ENCODE results near the gene RPL10A.

RPL10A gene

DNA sequence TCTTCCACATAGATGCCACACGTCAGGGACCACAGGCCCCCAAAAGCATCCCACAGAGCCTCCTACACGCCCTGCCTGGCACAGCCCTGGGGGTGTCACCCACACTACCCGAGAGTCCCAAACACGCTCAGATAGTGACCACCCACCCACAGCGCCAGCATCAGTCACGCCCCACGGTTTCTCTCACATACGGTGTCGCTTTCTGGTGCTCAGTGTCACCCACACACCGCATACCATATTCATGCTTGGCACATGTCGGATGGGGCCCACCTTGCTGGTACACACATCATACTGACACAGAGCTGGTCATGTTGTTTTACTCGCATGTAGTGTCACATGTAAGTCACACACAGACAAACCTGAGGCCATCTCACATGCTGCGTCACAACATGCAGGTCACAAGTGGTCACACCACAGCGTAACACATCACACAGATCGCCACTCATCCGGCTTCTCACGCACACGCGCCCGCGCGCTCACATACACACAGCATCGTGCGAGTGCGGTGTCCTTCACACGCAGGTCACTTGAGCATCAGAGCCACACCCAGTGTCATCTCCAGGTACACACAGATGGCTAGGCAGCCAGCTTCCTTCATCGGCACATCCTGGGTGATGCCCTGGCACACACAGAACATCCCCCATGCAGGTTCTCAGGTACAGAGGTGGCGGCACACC, 25.2 kb downstream of the RPL10A start:
- no peak for DNase-seq

DNA sequence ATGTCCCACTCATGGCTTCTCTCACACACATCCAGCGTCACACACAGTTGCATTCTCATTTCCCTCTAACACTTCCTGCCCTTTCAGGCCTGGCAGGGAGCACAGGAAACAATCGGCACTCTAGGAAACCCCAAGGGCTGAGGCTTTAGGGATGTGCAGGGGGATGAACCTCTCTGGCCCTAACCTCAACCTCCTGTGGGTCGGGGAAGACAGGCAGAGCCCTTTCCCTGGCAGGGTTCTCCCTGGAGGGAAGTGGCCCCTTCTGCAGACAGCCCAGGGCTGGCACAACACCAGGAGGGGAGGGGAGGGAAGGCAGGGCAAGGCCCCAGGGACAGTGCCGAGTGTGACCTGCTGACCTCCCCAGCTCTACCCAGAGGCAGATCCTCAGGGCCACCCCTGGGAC, 26.0 kb downstream of the RPL10A start:
- DNase-seq = no peak

DNA sequence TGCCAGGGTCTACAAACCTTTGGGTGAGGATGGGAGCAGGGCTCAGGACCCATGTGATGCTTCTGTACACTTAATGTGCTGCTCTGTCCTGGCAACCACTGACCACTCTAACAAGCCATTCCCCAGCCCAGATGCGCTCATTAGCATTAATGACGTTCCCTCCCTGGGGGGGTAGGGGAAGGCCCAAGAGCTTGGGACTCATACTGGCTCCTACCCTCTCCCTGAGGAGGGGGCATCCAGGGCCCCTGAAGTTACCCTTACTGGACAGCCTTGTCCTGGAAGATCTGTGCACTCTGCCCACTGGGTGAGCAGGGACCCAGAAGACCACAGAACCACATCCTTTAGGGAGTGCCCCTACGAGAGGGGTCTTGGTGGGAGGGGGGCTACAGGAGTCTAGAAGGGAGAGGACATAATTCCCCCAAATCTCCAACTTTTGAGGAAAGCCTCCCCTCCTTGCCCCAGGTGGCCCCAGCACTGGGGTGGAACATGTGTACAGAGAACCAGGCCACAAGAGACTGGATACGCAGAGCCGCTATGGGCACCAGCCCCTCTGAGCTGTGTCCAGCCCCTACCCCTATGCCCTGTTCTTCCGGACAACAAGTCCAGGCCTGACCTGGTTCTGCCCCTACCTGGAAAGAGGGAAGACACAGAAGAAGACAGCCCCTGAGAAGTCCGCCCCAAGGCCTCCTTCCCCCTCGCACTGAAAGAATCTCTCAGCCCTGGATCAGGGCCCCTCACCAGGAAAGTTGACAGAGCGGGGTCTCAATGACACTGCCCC, 27.2 kb downstream of the RPL10A start:
- no peak for DNase-seq

DNA sequence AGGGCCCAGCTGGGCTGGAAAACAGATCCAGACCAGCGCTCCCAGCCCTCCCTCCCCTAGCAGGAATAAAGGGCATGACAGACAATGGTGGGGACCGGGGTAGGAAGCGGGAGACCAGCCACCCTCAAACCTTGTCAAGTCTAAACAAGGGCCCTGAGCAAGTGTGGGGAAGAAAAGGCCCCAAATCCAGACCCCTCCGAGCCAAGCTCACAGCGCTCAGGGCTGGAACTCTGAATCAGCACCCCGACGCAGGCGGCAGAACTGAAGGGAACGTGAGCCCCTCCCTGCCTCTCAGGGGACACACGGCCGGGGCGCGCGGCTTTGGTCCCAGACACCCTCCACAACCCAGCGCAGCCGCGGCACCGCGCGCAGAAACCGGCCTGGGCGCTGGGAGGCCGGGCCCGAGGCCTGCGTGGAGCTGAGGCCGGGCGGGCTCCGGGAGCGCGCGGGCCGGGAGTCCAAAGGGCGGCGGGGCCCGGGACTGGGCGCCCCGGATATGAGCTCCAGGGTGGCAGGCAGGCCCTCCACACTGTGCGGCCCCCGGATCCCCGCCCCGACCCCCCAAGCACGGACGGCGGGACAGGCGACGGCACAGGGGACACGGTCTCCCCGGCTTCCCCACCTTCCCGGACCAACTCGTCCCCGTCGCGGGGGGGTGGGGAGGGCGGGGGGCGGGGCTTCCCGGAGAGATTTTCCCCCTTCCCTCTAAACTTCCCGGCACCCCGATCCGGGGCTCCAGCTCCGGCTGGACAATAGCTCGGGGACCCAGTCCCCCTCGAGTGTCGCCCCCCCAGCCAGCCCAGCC, 28.0 kb downstream of the RPL10A start:
- no peak for DNase-seq

DNA sequence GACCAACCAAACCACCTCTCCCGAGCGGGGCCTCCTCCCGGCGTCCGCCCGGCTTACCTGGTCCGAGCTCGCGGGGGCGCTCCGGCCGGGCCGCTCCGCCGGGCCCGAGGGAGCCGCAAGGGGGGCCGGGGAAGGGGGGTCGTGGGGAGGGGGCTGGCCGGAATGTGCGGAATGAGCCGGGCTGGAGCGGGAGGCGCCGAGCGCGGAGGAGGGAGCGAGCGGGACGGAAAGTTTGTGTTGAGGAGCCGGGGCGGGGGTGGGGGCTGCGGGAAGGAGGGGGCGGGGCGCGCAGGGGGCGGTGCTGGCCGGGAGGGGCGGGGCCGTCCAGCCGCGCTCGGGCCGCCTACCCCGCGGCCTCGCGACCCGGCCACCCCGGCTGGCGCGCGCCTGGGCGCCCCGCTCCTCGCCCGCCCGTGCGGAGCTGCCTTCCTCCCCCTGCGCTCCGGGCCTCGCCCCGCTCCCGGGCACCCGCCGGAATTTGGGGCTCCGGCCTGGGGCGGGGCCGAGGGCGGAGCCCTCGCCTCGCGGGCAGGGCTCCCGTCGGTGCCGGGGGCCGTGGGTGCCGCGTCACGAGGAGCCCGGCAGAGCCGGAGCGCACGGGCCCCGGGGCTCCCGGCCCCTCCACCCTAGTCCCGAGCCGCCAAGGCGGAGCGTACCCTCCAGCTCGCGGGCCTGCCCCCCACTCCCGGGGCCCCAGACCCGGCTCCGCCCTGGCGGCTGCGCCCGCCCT, 28.8 kb downstream of the RPL10A start, which contains the start of gene TEAD3:
Gene TEAD3, minus strand, starts transcription at position 239 of the 730 bp plus-strand sequence.
- peak; percentile 89 for DNase-seq

DNA sequence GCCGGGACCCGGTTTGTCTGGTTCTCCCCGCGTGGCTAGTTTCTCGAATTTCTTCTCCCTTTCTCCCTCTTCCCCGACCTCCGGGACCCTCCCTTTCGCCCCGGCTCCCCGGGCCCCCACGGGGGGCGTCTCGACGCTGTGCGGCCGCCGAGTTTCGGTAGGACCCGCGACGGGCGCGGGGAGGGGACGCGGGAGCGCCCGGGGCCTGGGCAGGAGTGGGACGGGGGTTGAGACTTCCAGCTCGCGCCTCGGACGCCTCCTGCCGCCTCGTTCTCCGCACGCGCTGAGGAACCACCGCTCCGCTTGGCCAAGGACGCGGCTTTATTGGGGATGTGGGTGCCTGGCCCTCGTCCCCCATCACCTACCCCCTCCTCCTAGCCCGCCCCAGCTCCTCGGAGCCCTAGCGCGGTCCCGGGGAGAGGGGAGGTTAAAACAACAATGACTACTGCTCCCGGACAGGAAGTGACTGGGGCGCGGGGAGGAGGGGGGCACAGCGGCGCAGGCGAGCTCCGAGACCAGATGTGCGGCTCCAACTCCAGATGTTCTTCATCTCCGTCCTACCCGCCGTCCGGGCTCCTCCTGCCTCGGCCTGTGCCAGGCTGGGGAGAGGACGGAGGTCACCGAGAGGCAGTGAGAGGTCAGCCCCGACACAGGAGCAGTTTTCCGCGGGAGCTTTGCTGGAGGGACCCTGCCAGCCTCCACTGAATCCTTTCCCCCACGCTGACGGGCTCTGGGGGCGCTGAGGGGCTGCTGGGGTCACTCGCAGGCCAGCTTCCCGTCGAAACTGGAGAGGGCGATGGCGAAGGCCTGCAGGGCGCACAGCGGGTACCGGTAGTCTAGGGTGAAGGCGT, 29.6 kb downstream of the RPL10A start:
- peak; percentile 91 for DNase-seq

DNA sequence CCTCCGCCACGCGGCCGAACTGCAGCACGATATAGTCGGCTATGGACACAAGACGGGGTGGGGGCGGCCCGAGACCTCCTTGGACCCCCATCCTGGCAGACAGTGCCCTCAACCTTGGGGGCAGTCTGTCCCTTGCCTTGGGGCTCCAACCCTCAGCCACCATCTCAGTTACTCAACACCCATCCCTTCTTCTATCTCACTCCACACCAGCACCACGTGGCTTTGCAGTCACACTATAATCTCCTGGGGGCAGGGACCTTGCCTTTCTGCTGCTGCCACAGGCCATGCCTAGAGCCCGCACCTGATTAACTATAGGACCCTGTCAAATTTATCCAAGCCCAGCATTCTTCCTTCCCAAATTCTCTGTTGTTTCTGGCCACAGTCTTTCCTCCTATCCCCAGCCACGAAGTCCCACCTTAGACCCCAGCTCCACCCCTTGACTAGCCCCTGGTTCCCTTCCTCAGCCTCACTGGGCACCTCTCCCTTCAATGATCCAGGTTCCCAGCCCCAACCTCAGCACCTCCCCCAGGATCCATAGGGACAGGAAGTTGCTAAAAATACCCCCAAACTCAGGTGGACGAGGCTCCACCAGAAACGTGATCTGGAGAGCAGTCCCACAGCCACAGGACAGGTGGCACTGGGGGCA, 30.3 kb downstream of the RPL10A start:
- DNase-seq = no peak

DNA sequence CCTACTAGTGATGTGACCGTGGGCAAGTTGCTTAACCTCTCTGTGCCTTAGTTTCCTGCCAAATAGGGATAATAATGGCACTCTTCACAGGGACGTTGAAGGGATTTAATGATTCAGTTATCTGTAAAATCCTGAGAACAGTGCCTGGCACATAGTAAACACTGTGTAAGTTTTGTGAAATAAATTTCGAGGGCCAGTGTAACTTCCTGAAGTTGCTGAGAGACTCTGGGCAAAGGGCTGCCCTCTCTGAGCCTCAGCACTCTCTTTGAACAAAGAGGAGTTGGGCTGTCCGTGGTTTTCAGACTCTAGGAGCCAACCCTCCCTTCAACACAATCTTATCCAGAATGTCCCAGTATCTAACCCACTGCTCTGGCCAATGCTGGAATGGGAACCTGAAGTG, 31.2 kb downstream of the RPL10A start:
- DNase-seq = no peak

DNA sequence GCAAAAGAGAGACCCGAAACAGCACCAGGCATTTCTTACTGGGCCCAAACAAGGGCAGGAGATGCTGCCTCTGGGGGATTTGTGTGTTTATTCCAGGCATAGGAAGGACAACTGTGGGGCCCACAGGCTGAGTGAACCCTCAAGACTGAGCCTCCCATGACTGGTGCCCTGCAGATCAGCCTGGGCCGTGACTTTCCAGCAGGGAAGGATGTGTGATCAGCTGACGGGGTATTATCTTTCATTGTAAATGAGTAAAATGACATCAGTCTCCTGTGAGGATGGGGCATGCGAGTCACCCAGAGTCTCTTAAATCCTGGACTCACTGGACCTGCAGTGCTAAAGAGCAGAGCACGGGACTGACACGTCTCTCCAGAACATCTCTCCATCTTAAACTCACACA, 32.6 kb downstream of the RPL10A start:
- DNase-seq = peak; percentile 78

DNA sequence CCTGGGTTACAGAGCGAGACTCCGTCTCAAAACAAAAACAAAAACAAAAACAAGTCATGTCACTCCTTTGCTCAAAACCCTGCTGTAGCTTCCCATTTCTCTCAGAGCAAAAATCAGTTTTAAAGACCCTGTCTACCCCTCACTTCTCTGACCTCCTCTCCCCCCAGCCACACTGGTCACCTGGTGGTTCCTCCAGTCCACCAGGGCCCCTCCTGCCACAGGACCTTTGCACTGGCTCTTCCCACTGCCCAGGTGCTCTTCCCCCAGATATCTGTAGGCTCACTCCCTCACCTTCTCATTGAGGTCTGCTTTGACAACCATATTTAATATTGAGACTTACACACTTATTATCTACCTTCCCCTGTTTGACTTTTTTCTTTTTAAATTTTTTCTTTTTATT, 33.6 kb downstream of the RPL10A start:
- no peak for DNase-seq

DNA sequence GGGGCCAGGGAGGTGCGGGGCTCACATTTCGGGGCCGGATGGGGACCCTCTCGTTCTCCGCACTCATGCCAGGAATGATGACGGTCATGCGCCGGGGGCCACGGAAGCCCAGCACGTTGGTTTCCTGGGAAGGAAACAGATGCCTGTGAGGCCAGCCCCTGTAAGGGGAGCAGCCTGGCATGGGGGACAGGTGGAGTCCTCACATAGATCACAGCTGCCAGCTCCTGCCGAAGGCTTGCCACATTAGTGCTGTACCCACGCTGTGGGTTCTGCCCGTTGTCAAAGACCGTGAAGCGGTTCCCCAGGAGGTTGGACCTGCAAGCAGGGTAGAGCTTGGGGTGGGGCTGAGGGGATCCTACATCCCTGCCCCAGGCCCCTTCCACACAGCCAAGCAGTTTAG, 35.3 kb downstream of the RPL10A start:
- no peak for DNase-seq

DNA sequence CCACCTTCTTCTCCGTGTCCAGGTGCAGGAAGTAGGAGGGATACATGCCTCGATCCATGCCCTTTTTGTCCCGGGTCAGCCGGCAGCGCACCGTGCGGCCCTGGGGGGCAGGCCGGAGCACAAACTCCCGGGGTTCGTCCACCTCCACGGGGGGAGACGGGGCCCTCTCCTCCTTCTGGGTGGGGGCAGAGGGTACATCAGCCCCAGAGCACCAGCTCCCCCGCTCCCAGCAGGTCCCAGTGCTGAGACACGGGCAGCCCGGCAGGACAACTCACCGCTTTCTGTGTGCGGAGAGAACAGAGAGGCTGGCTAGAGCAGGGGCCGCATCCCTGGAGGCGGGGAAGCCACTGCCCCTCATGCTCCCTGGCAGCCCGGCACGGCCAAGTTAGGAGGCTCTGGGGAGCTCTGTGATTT, 37.8 kb downstream of the RPL10A start:
- DNase-seq = no peak

DNA sequence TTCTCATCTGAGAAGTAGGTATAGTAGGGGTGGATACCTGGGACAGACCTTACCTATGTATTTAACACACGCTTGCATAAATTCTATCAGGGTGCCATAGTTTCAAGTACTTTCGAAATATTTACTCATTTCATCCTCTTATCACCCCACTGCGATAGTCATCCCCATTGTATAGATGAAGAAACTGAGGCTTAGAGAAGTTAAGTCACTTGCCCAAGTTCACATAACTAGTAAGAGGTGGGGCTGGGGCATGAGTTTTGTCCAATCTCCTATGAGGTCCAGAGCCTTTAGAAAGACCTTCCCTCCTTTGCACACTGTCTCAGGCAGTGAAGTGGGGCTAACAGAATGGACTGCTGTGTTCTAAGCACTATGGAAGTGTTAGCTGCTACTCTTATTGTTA, 38.3 kb downstream of the RPL10A start:
- DNase-seq = no peak

DNA sequence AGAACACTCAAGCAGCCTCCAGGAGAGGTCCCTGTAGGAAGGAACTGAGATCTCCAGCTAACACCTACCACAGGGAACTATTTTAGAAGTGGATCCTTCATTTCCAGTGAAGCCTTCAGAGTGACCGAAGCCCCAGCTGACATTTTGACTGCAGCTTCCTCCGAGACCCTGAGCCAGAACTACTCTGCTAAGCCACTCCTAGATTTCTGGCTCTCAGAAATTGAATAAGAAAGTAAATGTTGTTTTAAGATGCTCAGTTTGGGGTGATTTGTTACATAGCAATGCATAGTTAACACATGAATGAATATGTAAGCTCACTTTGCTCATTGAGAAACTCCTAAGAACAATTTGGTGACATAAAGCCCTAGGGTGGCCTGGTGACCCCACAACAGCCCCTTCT, 39.0 kb downstream of the RPL10A start:
- DNase-seq = no peak

DNA sequence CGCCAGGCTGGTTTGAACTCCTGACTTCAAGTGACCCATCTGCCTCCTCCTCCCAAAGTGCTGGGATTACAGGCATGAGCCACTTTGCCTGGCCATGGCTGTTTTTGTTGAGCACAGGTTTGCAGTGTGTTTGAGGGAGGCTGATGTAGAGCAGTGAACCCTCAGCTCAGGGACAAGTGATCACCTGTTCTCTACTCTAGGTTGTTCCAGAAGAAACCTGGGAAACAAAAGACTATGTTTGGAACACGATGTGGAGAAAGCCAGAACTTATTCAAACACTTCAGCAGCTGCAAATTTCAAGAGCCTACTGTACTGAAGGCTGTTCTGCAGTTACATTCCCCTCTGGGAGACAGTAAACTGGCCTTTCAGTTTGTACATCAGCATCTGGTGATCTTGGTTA, 39.8 kb downstream of the RPL10A start:
- no peak for DNase-seq

DNA sequence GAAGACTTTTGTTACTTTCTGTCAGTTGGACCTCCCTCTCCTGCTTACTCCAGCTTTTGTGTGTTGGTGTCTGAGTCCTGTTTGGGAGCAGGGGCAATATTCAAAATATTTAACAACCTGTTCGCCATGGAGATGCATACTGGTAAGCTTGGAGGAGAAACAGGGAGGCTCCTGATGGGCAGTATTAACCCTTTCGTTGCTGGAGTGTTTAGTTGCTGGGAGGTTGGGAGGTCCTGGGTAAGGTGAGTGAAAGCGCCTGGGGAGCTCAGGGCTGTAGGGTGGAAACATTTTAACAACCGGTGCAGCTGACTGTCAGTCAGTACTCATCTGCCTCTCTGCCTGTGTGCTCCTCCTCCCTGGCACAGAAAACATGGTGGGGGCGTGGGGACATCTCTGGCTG, 40.3 kb downstream of the RPL10A start:
- DNase-seq = no peak

DNA sequence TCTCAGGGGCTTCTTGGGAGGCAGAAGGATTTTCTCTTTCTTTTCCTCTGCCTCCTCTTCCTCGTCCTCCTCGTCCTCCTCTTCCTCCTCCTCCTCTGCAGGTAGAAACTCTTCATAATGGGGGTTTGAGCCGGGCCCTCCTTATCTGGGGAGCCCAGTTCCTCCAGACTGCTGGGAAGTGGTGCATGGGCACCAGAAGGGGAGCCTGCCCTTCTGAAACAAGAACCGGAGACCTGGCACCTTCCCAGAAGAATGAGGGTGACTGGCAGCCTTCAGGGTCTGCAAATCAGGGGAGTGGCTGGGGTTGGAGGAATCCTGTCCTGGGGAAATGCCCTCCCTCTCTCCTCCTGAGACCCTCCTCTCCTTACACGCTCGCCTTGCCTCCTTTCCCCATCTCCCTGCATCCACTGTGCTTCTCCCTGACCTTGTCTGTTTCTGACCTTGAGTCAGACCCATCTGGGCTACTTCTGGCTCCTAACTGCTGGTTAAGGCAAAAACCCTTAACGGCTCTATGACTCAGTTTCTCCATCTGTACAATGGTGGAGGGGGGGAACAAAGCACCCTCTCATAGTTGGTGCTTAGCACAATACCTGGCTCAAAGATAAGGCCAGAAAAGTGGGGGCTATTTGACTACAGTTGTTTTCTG, 42.8 kb downstream of the RPL10A start:
- DNase-seq = no peak

DNA sequence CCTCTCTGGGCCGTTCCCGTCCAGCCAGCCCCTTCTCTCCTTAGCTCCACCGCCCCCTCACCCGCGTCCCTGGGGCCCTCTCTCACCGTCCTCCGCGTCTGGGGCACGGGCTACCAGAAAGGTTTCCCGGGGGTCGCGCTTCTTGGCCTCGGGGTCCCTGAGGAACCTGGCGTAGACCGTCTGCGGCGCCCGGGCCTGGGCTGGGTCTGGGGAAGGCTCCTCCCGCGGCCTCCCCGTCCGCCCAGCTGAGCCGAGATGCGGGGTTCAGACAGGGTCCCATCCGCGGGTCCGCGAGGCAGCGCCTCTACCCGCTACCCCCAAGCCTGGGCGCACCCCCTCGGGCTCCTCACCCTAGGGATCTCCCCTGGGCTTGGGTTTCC, 43.4 kb downstream of the RPL10A start:
- no peak for DNase-seq

DNA sequence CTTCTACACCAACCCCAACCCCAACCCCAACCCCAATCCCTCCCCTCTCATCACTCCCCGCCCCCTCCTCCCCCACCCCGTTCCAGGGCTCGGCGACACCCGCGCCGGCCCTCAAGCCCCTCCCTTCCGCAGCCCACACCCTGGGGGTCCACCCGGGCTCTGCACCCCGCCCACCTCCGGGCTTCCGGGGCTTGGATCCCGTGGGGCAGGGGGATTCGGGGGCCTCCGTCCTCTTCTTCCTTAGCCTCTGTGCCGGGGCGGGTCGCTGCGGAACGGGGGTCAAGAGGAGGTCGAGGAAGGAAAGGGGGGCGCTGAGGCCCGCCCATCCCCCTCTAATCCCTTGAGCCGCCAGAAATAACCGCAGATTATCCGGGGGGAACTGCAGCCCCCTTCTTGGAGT, 43.8 kb downstream of the RPL10A start:
- DNase-seq = no peak

DNA sequence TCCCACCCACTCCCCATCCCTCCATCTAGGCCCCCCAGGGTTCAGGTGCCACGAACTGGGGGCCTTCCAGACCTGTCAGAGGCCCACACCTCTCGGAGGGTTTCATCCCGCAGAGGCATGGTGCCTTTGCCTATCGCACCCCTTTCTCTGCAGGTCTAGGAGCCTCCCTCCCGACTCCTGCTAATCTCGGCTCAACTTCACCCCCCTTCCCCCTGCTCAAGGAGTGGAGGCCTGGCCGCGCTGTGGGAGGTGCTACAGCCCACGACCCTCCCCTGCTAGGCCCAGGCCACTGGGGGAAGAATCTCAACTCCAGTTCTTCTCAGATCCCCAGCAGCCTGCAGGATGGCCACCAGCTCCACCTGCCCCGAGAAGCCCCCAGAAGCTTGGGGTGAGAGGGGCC, 44.5 kb downstream of the RPL10A start, which contains the start of gene TULP1:
Gene TULP1, minus strand, starts transcription at position 157 of the 400 bp plus-strand sequence. Its CDS starts 38 bp downstream, at position 119.
- no peak for DNase-seq

DNA sequence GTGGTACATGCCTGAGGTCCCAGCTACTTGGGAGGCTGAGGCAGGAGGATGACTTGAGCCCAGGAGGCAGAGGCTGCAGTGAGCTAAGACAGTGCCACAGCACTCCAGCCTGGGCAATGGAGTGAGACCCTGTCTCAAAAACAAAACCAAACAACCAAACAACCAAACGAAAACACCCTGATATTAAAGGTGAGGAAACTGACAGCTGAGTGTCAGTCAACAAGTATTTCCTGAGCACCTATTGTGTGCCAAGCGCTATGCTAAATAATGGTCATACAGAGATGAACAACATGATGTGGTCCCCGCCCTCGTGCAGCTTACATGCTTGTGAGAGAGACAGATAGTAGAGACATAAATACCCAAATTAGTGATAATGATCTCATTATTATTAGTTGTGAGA, 46.4 kb downstream of the RPL10A start:
- DNase-seq = no peak

All from fibroblast of skin of scalp (primary cell).